Sigmoid colon (tissue), 4 donors: ENCODE measurements around the gene PGF.

Experiments used
- CTCF ChIP-seq, 4 experiments: fragments of 450-650 bp in 3 of 4; fragments of 200-600 bp in 1 of 4; IDR thresholded peaks; one replicate each; pipeline ENCODE4 v1.5.1; 2016 to 2019; ENCODE audit warnings: antibody characterized with exemption in 4 of 4, mild to moderate bottlenecking in 3 of 4, moderate library complexity in 2 of 4
- EP300 ChIP-seq, 4 donors: sonication (generic); formaldehyde crosslinking; IDR thresholded peaks; one replicate each; pipeline ENCODE4 v1.6.1; 2017; ENCODE audit warnings: antibody characterized with exemption in 4 of 4
- POLR2A ChIP-seq, 2 donors: fragments of 450-650 bp; IDR thresholded peaks; one replicate each; pipeline ENCODE4 v1.6.1; 2016; ENCODE audit warnings: antibody characterized with exemption in 2 of 2, mild to moderate bottlenecking in 2 of 2, moderate library complexity in 2 of 2
- POLR2AphosphoS5 ChIP-seq, 4 donors: sonication (generic); formaldehyde crosslinking; IDR thresholded peaks; one replicate each; pipeline ENCODE4 v1.6.1; 2017; ENCODE audit warnings: antibody characterized with exemption in 4 of 4

- TF ChIP-seq CTCF (IDR thresholded peaks at IDR 0.05) (peak in 1 of 4 experiments; percentile 34), POLR2AphosphoS5 (IDR thresholded peaks at IDR 0.05) (peak; percentile 34 to 72 (median 71)), POLR2A (IDR thresholded peaks at IDR 0.05) (peak; percentile 50 to 52), EP300 (IDR thresholded peaks at IDR 0.05) (no peak)
Observed at GRCh38 chr14:75002392-75003249, 47.2 kb upstream of the PGF start, which contains the start of gene EIF2B2.
